ENCODE data around the gene PAPPA. TPM values are rescaled to one million over a fixed set of nuclear protein-coding genes. Genes with fewer than 3 reads are reported as not detected.

PAPPA gene
- total and polyA plus RNA-seq, 9 of the 15 experiments (the other 6 are each of a cell fraction or from before 2014, with no cell fraction given), result 0.06 to 0.18 (median 0.11) TPM

- TF ChIP-seq, protein P1, sequence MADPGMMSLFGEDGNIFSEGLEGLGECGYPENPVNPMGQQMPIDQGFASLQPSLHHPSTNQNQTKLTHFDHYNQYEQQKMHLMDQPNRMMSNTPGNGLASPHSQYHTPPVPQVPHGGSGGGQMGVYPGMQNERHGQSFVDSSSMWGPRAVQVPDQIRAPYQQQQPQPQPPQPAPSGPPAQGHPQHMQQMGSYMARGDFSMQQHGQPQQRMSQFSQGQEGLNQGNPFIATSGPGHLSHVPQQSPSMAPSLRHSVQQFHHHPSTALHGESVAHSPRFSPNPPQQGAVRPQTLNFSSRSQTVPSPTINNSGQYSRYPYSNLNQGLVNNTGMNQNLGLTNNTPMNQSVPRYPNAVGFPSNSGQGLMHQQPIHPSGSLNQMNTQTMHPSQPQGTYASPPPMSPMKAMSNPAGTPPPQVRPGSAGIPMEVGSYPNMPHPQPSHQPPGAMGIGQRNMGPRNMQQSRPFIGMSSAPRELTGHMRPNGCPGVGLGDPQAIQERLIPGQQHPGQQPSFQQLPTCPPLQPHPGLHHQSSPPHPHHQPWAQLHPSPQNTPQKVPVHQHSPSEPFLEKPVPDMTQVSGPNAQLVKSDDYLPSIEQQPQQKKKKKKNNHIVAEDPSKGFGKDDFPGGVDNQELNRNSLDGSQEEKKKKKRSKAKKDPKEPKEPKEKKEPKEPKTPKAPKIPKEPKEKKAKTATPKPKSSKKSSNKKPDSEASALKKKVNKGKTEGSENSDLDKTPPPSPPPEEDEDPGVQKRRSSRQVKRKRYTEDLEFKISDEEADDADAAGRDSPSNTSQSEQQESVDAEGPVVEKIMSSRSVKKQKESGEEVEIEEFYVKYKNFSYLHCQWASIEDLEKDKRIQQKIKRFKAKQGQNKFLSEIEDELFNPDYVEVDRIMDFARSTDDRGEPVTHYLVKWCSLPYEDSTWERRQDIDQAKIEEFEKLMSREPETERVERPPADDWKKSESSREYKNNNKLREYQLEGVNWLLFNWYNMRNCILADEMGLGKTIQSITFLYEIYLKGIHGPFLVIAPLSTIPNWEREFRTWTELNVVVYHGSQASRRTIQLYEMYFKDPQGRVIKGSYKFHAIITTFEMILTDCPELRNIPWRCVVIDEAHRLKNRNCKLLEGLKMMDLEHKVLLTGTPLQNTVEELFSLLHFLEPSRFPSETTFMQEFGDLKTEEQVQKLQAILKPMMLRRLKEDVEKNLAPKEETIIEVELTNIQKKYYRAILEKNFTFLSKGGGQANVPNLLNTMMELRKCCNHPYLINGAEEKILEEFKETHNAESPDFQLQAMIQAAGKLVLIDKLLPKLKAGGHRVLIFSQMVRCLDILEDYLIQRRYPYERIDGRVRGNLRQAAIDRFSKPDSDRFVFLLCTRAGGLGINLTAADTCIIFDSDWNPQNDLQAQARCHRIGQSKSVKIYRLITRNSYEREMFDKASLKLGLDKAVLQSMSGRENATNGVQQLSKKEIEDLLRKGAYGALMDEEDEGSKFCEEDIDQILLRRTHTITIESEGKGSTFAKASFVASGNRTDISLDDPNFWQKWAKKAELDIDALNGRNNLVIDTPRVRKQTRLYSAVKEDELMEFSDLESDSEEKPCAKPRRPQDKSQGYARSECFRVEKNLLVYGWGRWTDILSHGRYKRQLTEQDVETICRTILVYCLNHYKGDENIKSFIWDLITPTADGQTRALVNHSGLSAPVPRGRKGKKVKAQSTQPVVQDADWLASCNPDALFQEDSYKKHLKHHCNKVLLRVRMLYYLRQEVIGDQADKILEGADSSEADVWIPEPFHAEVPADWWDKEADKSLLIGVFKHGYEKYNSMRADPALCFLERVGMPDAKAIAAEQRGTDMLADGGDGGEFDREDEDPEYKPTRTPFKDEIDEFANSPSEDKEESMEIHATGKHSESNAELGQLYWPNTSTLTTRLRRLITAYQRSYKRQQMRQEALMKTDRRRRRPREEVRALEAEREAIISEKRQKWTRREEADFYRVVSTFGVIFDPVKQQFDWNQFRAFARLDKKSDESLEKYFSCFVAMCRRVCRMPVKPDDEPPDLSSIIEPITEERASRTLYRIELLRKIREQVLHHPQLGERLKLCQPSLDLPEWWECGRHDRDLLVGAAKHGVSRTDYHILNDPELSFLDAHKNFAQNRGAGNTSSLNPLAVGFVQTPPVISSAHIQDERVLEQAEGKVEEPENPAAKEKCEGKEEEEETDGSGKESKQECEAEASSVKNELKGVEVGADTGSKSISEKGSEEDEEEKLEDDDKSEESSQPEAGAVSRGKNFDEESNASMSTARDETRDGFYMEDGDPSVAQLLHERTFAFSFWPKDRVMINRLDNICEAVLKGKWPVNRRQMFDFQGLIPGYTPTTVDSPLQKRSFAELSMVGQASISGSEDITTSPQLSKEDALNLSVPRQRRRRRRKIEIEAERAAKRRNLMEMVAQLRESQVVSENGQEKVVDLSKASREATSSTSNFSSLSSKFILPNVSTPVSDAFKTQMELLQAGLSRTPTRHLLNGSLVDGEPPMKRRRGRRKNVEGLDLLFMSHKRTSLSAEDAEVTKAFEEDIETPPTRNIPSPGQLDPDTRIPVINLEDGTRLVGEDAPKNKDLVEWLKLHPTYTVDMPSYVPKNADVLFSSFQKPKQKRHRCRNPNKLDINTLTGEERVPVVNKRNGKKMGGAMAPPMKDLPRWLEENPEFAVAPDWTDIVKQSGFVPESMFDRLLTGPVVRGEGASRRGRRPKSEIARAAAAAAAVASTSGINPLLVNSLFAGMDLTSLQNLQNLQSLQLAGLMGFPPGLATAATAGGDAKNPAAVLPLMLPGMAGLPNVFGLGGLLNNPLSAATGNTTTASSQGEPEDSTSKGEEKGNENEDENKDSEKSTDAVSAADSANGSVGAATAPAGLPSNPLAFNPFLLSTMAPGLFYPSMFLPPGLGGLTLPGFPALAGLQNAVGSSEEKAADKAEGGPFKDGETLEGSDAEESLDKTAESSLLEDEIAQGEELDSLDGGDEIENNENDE (IDR thresholded peaks at IDR 0.05; ENCODE audit: low read depth, low read length), result no peak
- TF ChIP-seq, protein P2, sequence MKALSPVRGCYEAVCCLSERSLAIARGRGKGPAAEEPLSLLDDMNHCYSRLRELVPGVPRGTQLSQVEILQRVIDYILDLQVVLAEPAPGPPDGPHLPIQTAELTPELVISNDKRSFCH (CRISPR knock-in tag; IDR thresholded peaks at IDR 0.05), result no peak
- TF ChIP-seq, protein P2 (tag; IDR thresholded peaks at IDR 0.05), result 0 out of 2 replicates have a peak, but pooled peaks have one; percentile 42
- TF ChIP-seq, protein P3, sequence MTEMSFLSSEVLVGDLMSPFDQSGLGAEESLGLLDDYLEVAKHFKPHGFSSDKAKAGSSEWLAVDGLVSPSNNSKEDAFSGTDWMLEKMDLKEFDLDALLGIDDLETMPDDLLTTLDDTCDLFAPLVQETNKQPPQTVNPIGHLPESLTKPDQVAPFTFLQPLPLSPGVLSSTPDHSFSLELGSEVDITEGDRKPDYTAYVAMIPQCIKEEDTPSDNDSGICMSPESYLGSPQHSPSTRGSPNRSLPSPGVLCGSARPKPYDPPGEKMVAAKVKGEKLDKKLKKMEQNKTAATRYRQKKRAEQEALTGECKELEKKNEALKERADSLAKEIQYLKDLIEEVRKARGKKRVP (CRISPR knock-in tag; IDR thresholded peaks at IDR 0.05), result peak; percentile 99
- TF ChIP-seq PCBP1 (IDR thresholded peaks at IDR 0.05; ENCODE audit: low read depth, low read length, poor library complexity, severe bottlenecking) (no peak), NFRKB (IDR thresholded peaks at IDR 0.05; ENCODE audit: low read depth) (peak; percentile 80; the same call in 1 of the 2 replicates), PHTF2 (CRISPR knock-in tag; IDR thresholded peaks at IDR 0.05) (no peak), RNF2 (IDR thresholded peaks at IDR 0.05) (peak; percentile 96), ESRRA (IDR thresholded peaks at IDR 0.05; ENCODE audit: borderline replicate concordance, low read depth) (peak; percentile 98), PCBP2 (IDR thresholded peaks at IDR 0.05; ENCODE audit: low read depth, low read length, poor library complexity, severe bottlenecking) (no peak), CXXC5 (CRISPR knock-in tag; IDR thresholded peaks at IDR 0.05) (peak; percentile 96), HMG20B (CRISPR knock-in tag; IDR thresholded peaks at IDR 0.05) (no peak)
- TF ChIP-seq, protein P4, sequence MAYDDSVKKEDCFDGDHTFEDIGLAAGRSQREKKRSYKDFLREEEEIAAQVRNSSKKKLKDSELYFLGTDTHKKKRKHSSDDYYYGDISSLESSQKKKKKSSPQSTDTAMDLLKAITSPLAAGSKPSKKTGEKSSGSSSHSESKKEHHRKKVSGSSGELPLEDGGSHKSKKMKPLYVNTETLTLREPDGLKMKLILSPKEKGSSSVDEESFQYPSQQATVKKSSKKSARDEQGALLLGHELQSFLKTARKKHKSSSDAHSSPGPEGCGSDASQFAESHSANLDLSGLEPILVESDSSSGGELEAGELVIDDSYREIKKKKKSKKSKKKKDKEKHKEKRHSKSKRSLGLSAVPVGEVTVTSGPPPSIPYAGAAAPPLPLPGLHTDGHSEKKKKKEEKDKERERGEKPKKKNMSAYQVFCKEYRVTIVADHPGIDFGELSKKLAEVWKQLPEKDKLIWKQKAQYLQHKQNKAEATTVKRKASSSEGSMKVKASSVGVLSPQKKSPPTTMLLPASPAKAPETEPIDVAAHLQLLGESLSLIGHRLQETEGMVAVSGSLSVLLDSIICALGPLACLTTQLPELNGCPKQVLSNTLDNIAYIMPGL (CRISPR knock-in tag; IDR thresholded peaks at IDR 0.05), result no peak
Observed at GRCh38 chr9:116394894-116395698, 241.5 kb downstream of the PAPPA start (continued).
